Panc1 (cell line): ENCODE measurements around the gene QRFPR. TPM values are rescaled to one million over a fixed set of nuclear protein-coding genes. Genes with fewer than 3 reads are reported as not detected.

Source experiments
- ATAC-seq: fragments of 200-7000 bp; cut with Tn5 transposase; 2 replicates; pipeline ENCODE4 v1.9.1; 2020; ENCODE audit warnings: mild to moderate bottlenecking, moderate library complexity
- BruUV-seq: library from RNA; stranded (reverse); fragments of 400-500 nt; replicated peaks from 2 replicates; lab custom pipeline; 2021; lab: Mats Ljungman, UMichigan
- CTCF ChIA-PET: fragments of 300-600 bp; sonication (Branson Sonifier 250); formaldehyde crosslinking; loops from one replicate; lab custom pipeline; 2022; ENCODE audit warnings: antibody characterized with exemption; lab: Charles Lee
- POLR2A ChIA-PET: fragments of 300-600 bp; sonication (Branson Sonifier 250); formaldehyde crosslinking; loops from one replicate; lab custom pipeline; 2022; ENCODE audit warnings: antibody characterized with exemption; lab: Charles Lee
- DNase-seq: peaks from one replicate; pipeline ENCODE4 v3.0.0-alpha.2; 2010; ENCODE audit warnings: low read depth, low spot score
- H3K27ac ChIP-seq: 2 replicates; pipeline ENCODE4 v1.5.1; 2011; ENCODE audit warnings: mild to moderate bottlenecking, low read length, inconsistent platforms
- H3K27me3 ChIP-seq: fragments of 200-500 bp; sonication (Bioruptor generic); 2 replicates; pipeline ENCODE4 v1.6.0; 2014; ENCODE audit warnings: low read length, inconsistent platforms; ENCODE audit not compliant: control insufficient read depth, insufficient read depth
- H3K36me3 ChIP-seq: fragments of 200-500 bp; sonication (Bioruptor generic); 2 replicates; pipeline ENCODE4 v1.5.1; 2014; ENCODE audit warnings: inconsistent platforms, mild to moderate bottlenecking, low read length, moderate library complexity; ENCODE audit not compliant: control insufficient read depth, insufficient read depth
- H3K4me1 ChIP-seq: 2 replicates; pipeline ENCODE4 v1.5.1; 2011; ENCODE audit warnings: inconsistent platforms, mild to moderate bottlenecking, low read length, moderate library complexity; ENCODE audit not compliant: control insufficient read depth, insufficient read depth
- H3K4me3 ChIP-seq, 2 experiments: 2 replicates each; pipeline ENCODE4 v1.5.1; 2011 to 2012; ENCODE audit warnings: low read depth in 2 of 2, low read length in 2 of 2, mild to moderate bottlenecking in 2 of 2, inconsistent platforms in 1 of 2, moderate library complexity in 1 of 2
- H3K9me3 ChIP-seq: fragments of 200-500 bp; sonication (Bioruptor generic); 2 replicates; pipeline ENCODE4 v1.5.1; 2014; ENCODE audit warnings: low read depth, mild to moderate bottlenecking, inconsistent platforms, low read length, moderate library complexity; ENCODE audit not compliant: control insufficient read depth, insufficient read depth
- POLR2AphosphoS5 ChIP-seq: IDR thresholded peaks from 2 replicates; pipeline ENCODE4 v1.6.1; 2012; ENCODE audit warnings: mild to moderate bottlenecking, low read depth, low read length, moderate library complexity
- SIN3A ChIP-seq: IDR thresholded peaks from 2 replicates; pipeline ENCODE4 v1.6.1; 2012; ENCODE audit warnings: low read depth, mild to moderate bottlenecking, low read length, moderate library complexity, borderline replicate concordance; ENCODE audit not compliant: insufficient read depth
- TCF7L2 ChIP-seq: IDR thresholded peaks from 2 replicates; pipeline ENCODE4 v1.6.1; 2011; ENCODE audit warnings: mild to moderate bottlenecking, low read depth, low read length, inconsistent platforms
- in situ Hi-C: cut with HindIII; loops from 2 replicates; pipeline ENCODE4 v1.10.0; 2016; ENCODE audit warnings: low sequenced_read_pairs, low pct_unique_long_range_greater_than_20kb
- intact Hi-C: fragments of 100-400 bp; cut with micrococcal nuclease; formaldehyde crosslinking; loops from one replicate; pipeline ENCODE4 v1.10.0; 2022; ENCODE audit not compliant: unreplicated experiment
- total RNA-seq: library from RNA; stranded (reverse); gene quantifications from one replicate; pipeline ENCODE4 v1.2.1, GENCODE V29; 2021; ENCODE audit not compliant: unreplicated experiment
- TF ChIP-seq, protein P1 (sequence below), 2 experiments: IDR thresholded peaks; 2 replicates each; pipeline ENCODE4 v1.6.1; 2011 to 2012; ENCODE audit warnings: low read depth in 2 of 2, control low read depth in 1 of 2, low read length in 1 of 2, mild to moderate bottlenecking in 1 of 2, moderate library complexity in 1 of 2; ENCODE audit not compliant: insufficient read depth in 1 of 2
- TF ChIP-seq, protein P2 (sequence below): fragments of 450-650 bp; IDR thresholded peaks from 2 replicates; pipeline ENCODE4 v1.5.1; 2017; ENCODE audit warnings: mild to moderate bottlenecking

The QRFPR gene
- total RNA-seq, 1 experiment from 2014 or later = not detected

DNA sequence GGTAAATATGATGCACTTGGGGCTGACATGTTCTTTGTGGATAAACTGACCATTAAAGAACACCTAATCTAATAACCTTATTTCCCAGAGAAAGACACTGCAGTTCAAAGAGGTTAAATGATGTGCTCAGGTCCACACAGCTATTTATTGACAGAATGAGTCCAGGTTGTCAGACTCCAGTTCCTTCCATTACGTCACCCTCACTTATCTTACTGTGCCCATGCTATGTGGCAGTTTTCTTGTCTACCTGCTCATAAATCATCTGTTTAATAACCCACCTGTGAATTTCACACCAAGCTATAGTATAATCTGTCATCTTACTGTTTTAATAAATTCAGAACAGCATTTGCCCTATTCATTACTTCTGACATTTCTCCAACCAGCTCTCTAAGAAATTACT, 36.7 kb downstream of the QRFPR start:
- Histone ChIP-seq H3K4me1 (no peaks in the 10 kb centered on the region), H3K36me3 (no peaks in the 10 kb centered on the region), H3K4me3 (no peak overlapping the region), H3K27me3 (no peaks in the 10 kb centered on the region), H3K9me3 (no peaks in the 10 kb centered on the region), H3K27ac (no peak overlapping the region)
- CTCF ChIA-PET = no interaction called here
- in situ Hi-C loops = no loop called here
- intact Hi-C loops = no loop called here
- BruUV-seq = no TSS peak
- no peak for ATAC-seq
- POLR2A ChIA-PET = no interaction called here
- no peak for DNase-seq
- TF ChIP-seq SIN3A = no peak
- no peak for TF ChIP-seq POLR2AphosphoS5
- TF ChIP-seq TCF7L2 = no peak
- TF ChIP-seq, protein P1, sequence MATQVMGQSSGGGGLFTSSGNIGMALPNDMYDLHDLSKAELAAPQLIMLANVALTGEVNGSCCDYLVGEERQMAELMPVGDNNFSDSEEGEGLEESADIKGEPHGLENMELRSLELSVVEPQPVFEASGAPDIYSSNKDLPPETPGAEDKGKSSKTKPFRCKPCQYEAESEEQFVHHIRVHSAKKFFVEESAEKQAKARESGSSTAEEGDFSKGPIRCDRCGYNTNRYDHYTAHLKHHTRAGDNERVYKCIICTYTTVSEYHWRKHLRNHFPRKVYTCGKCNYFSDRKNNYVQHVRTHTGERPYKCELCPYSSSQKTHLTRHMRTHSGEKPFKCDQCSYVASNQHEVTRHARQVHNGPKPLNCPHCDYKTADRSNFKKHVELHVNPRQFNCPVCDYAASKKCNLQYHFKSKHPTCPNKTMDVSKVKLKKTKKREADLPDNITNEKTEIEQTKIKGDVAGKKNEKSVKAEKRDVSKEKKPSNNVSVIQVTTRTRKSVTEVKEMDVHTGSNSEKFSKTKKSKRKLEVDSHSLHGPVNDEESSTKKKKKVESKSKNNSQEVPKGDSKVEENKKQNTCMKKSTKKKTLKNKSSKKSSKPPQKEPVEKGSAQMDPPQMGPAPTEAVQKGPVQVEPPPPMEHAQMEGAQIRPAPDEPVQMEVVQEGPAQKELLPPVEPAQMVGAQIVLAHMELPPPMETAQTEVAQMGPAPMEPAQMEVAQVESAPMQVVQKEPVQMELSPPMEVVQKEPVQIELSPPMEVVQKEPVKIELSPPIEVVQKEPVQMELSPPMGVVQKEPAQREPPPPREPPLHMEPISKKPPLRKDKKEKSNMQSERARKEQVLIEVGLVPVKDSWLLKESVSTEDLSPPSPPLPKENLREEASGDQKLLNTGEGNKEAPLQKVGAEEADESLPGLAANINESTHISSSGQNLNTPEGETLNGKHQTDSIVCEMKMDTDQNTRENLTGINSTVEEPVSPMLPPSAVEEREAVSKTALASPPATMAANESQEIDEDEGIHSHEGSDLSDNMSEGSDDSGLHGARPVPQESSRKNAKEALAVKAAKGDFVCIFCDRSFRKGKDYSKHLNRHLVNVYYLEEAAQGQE (IDR thresholded peaks at IDR 0.05; ENCODE audit: insufficient read depth in 1 of 2, low read depth in 2 of 2, low read length in 1 of 2) = no peak
- TF ChIP-seq, protein P2, sequence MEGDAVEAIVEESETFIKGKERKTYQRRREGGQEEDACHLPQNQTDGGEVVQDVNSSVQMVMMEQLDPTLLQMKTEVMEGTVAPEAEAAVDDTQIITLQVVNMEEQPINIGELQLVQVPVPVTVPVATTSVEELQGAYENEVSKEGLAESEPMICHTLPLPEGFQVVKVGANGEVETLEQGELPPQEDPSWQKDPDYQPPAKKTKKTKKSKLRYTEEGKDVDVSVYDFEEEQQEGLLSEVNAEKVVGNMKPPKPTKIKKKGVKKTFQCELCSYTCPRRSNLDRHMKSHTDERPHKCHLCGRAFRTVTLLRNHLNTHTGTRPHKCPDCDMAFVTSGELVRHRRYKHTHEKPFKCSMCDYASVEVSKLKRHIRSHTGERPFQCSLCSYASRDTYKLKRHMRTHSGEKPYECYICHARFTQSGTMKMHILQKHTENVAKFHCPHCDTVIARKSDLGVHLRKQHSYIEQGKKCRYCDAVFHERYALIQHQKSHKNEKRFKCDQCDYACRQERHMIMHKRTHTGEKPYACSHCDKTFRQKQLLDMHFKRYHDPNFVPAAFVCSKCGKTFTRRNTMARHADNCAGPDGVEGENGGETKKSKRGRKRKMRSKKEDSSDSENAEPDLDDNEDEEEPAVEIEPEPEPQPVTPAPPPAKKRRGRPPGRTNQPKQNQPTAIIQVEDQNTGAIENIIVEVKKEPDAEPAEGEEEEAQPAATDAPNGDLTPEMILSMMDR = no peak

DNA sequence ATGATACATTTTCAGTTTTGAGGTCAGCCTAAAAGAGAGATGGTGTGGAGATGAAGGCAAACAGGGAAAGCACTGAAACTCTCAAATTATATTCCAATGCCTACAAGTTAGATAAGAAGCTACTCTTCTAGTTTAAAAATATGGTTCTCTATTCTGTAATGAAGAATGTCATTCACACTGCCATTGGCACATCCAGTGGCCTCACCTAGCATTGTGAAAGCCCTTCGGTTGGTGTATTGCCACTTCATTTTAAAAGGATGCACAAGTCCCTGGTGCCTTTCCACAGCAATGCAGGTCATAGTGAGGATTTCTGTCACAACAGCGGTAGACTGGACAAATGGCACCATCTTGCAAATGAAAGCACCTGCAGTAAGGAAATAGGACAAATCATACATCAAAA, 40.6 kb downstream of the QRFPR start:
- CTCF ChIA-PET = no interaction called here
- Histone ChIP-seq H3K9me3 (no peaks in the 10 kb centered on the region), H3K4me1 (no peaks in the 10 kb centered on the region), H3K27ac (no peak overlapping the region), H3K4me3 (no peak overlapping the region), H3K27me3 (no peaks in the 10 kb centered on the region), H3K36me3 (no peaks in the 10 kb centered on the region)
- intact Hi-C loops = no loop called here
- ATAC-seq (no peak), DNase-seq (no peak)
- TF ChIP-seq POLR2AphosphoS5 = no peak
- no peak for TF ChIP-seq TCF7L2
- TF ChIP-seq, protein P2 = no peak
- TF ChIP-seq, protein P1 (IDR thresholded peaks at IDR 0.05; ENCODE audit: insufficient read depth in 1 of 2, low read depth in 2 of 2, low read length in 1 of 2) = no peak
- TF ChIP-seq SIN3A = no peak
- in situ Hi-C loops = no loop called here
- POLR2A ChIA-PET = no interaction called here
- BruUV-seq = no TSS peak
